Naive thymus-derived CD4-positive, alpha-beta T cell (primary cell): ENCODE data around the gene ULK3. TPM values are rescaled to one million over a fixed set of nuclear protein-coding genes. Genes with fewer than 3 reads are reported as not detected.

ENCODE experiments used
- ATAC-seq: fragments of 150-1000 bp; cut with Tn5 transposase; 2 replicates; pipeline ENCODE4 v1.10.0; 2021; ENCODE audit warnings: mild to moderate bottlenecking, moderate library complexity
- CTCF ChIA-PET: fragments of 350-600 bp; sonication (Branson Sonifier 250); formaldehyde crosslinking; loops from one replicate; lab custom pipeline; 2021; ENCODE audit warnings: antibody characterized with exemption; lab: Charles Lee
- POLR2A ChIA-PET: fragments of 350-600 bp; sonication (Branson Sonifier 250); formaldehyde crosslinking; loops from one replicate; lab custom pipeline; 2021; ENCODE audit warnings: antibody characterized with exemption, inconsistent platforms; lab: Charles Lee
- DNase-seq, 9 donors: peaks; one replicate each; pipeline versions ENCODE4 v3.0.0 to v3.0.0-alpha.2; 2020 to 2022; ENCODE audit warnings: mixed read lengths in 1 of 9
- H3K27ac ChIP-seq: one replicate; pipeline ENCODE4 v1.7.0; 2013; ENCODE audit warnings: mild to moderate bottlenecking, low read depth, low read length, moderate library complexity
- H3K27me3 ChIP-seq, 2 donors: one replicate each; pipeline ENCODE4 v1.7.0; 2013; ENCODE audit warnings: low read length in 2 of 2, mild to moderate bottlenecking in 2 of 2, moderate library complexity in 2 of 2; ENCODE audit not compliant: control insufficient read depth in 2 of 2, insufficient read depth in 2 of 2
- H3K36me3 ChIP-seq, 3 experiments: 1 replicate in 2 of 3; 2 replicates in 1 of 3; pipeline ENCODE4 v1.7.0; 2013; ENCODE audit warnings: low read length in 3 of 3, mild to moderate bottlenecking in 3 of 3, moderate library complexity in 1 of 3; ENCODE audit not compliant: insufficient read depth in 3 of 3, control insufficient read depth in 2 of 3
- H3K4me1 ChIP-seq, 2 donors: one replicate each; pipeline ENCODE4 v1.7.0; 2013; ENCODE audit warnings: low read length in 2 of 2, mild to moderate bottlenecking in 2 of 2, moderate library complexity in 1 of 2; ENCODE audit not compliant: control insufficient read depth in 2 of 2, insufficient read depth in 2 of 2
- H3K4me3 ChIP-seq: 2 replicates; pipeline ENCODE4 v1.7.0; 2013; ENCODE audit warnings: mild to moderate bottlenecking, low read length
- H3K9me3 ChIP-seq, 3 experiments: 1 replicate in 2 of 3; 2 replicates in 1 of 3; pipeline ENCODE4 v1.7.0; 2013; ENCODE audit warnings: low read length in 3 of 3; ENCODE audit not compliant: control insufficient read depth in 2 of 3
- H3K27ac Mint-ChIP-seq, 9 donors: one replicate each; pipeline ENCODE4 v1.8.0; 2020 to 2022; ENCODE audit warnings: mixed read lengths in 9 of 9, mild to moderate bottlenecking in 8 of 9, moderate library complexity in 5 of 9, inconsistent platforms in 2 of 9
- H3K27me3 Mint-ChIP-seq, 5 donors: one replicate each; pipeline ENCODE4 v1.8.0; 2021 to 2022; ENCODE audit warnings: mixed read lengths in 5 of 5, mild to moderate bottlenecking in 1 of 5
- H3K36me3 Mint-ChIP-seq, 5 donors: one replicate each; pipeline ENCODE4 v1.8.0; 2020 to 2022; ENCODE audit warnings: mixed read lengths in 5 of 5, mild to moderate bottlenecking in 3 of 5, inconsistent platforms in 1 of 5
- H3K4me1 Mint-ChIP-seq, 7 donors: one replicate each; pipeline ENCODE4 v1.8.0; 2020 to 2022; ENCODE audit warnings: mixed read lengths in 7 of 7, mild to moderate bottlenecking in 3 of 7, inconsistent platforms in 1 of 7
- H3K4me3 Mint-ChIP-seq, 10 donors: one replicate each; pipeline ENCODE4 v1.8.0; 2020 to 2022; ENCODE audit warnings: mild to moderate bottlenecking in 10 of 10, mixed read lengths in 10 of 10, moderate library complexity in 6 of 10, inconsistent platforms in 2 of 10
- H3K9me3 Mint-ChIP-seq, 11 donors: one replicate each; pipeline ENCODE4 v1.8.0; 2020 to 2022; ENCODE audit warnings: mixed read lengths in 11 of 11, mild to moderate bottlenecking in 4 of 11, inconsistent platforms in 1 of 11, moderate library complexity in 1 of 11
- intact Hi-C, 2 donors: fragments of 100-400 bp; cut with micrococcal nuclease; formaldehyde crosslinking; loops; one replicate each; pipeline ENCODE4 v1.15.1; 2023
- polyA plus RNA-seq, 2 donors: library from polyadenylated mRNA; unstranded; fragments of 300-500 nt; fragmentation: Illumina TruSeq; gene quantifications; one replicate each; pipeline ENCODE4 v1.2.3, GENCODE V29; 2021
- total RNA-seq, 6 experiments: library from RNA in 5 of 6; stranded (reverse) in 5 of 6; gene quantifications; 1 replicate in 5 of 6; 2 replicates in 1 of 6; pipeline ENCODE4 v1.2.3 and lab custom pipeline; 2021 to 2026

The ULK3 gene
- total and polyA plus RNA-seq, 7 experiments from 2014 or later, result 15.4 to 106 (median 54.8) TPM

GRCh38 chr15:74789171-74789631, 53.8 kb downstream of the ULK3 start:
- H3K27me3 ChIP-seq, result no peaks in the 10 kb centered on the region
- ATAC-seq, result no peak
- Mint-ChIP-seq H3K27me3 (no peaks in the 10 kb centered on the region), H3K36me3 (peaks cover 0 to 59% (median 7%) of the 10 kb centered on the region in 5 donors), H3K27ac (peak overlapping the region; percentile 95 to 99 (median 98)), H3K4me1 (peaks cover 54 to 92% (median 87%) of the 10 kb centered on the region in 7 donors), H3K9me3 (peaks cover 0 to 2% (median 0%) of the 10 kb centered on the region in 11 donors), H3K4me3 (peak overlapping the region; percentile 87 to 97 (median 93))
- intact Hi-C loops, result loop anchor here (5.0 to 10.0 kb wide), 10 partner anchors 83 to 856 kb away; partner anchors contain the start of genes C15orf39 (in 2 of the 2), MPI (in 2 of the 2), ARID3B (in 1 of the 2) and CLK3 (in 1 of the 2)
- no peaks in the 10 kb centered on the region for H3K36me3 ChIP-seq
- ChIA-PET CTCF (interaction anchor here (0.6 to 26.1 kb wide), 4 partner anchors 9 to 631 kb away, joined by 3 to 1110 read pairs (median 24); partner anchors contain the start of gene CSK), POLR2A (interaction anchor here (0.6 to 28.9 kb wide), 3 partner anchors 8 to 98 kb away, joined by 3 to 1077 read pairs (median 1077); partner anchors contain the start of gene CSK)
- H3K4me1 ChIP-seq, result peaks cover 83 to 90% of the 10 kb centered on the region in 2 donors
- DNase-seq, result peak in 2 of 9 donors; percentile 31 to 46
- H3K27ac ChIP-seq, result peak overlapping the region; percentile 92
- peak overlapping the region; percentile 85 for H3K4me3 ChIP-seq
- no peaks in the 10 kb centered on the region for H3K9me3 ChIP-seq

- Mint-ChIP-seq H3K9me3 (peaks cover 0 to 2% (median 0%) of the 10 kb centered on the region in 11 donors), H3K27me3 (no peaks in the 10 kb centered on the region), H3K27ac (peak overlapping the region; percentile 95 to 99 (median 98)), H3K4me3 (peak overlapping the region; percentile 87 to 97 (median 93)), H3K36me3 (peaks cover 0 to 63% (median 7%) of the 10 kb centered on the region in 5 donors), H3K4me1 (peaks cover 56 to 91% (median 86%) of the 10 kb centered on the region in 7 donors)
- intact Hi-C loops, result loop anchor here (1.0 to 10.0 kb wide), 13 partner anchors 8 to 856 kb away; partner anchors contain the start of genes C15orf39 (in 2 of the 2), MPI (in 2 of the 2), ARID3B (in 1 of the 2) and CLK3 (in 1 of the 2)
- DNase-seq (peak in 8 of 9 donors; percentile 60 to 71 (median 68)), ATAC-seq (peak; percentile 15)
- Histone ChIP-seq H3K36me3 (no peaks in the 10 kb centered on the region), H3K9me3 (no peaks in the 10 kb centered on the region), H3K4me3 (peak overlapping the region; percentile 85), H3K4me1 (peaks cover 78 to 85% of the 10 kb centered on the region in 2 donors), H3K27ac (peak overlapping the region; percentile 92), H3K27me3 (no peaks in the 10 kb centered on the region)
- ChIA-PET CTCF (interaction anchor here (0.6 to 26.1 kb wide), 6 partner anchors 10 to 171 kb away, joined by 3 to 1110 read pairs (median 6); partner anchors contain the start of genes CSK and ULK3), POLR2A (interaction anchor here (1.1 to 28.9 kb wide), 7 partner anchors 8 to 837 kb away, joined by 3 to 1077 read pairs (median 13); partner anchors contain the start of genes CLK3, CSK, SNUPN and ULK3)
Observed at GRCh38 chr15:74788683-74789151, 54.2 kb downstream of the ULK3 start.

DNA sequence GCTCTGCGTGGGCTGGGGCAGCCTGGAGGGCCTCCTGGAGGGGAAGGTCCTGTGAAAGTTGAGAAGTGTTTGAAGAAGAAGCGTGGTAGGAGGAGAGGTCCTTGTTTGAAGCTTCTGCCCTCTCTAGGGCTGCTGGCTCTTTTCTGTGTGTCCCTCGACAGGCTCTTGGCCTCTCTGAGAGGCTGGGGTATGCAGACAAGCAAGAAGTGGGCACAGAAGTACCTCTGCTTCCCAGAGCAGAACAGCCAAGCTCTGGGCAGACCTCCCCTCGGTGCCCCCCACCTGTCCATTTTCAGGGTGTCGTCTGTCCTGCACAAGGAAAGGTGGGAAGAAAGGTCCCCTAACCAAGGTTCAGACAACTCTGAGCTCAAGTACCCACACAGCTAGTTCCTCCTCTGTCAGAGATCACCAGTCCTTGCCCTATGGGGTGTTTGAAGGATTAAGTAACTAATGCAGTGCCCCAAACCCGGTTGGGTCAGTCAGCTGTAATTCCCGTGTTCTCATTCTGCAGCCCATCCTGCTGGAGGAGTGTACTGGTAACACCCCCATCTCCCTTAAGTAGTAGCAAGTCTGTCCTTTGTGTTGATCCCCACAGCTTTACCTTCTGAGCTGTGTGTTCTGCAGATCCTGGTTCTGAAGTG, 54.8 kb downstream of the ULK3 start:
- no peak for ATAC-seq
- peaks cover 59 to 86% (median 82%) of the 10 kb centered on the region in 7 donors for H3K4me1 Mint-ChIP-seq
- Histone ChIP-seq H3K4me3 (peak overlapping the region; percentile 85), H3K36me3 (peaks cover 0 to under 1% (median 0%) of the 10 kb centered on the region in 3 experiments), H3K27me3 (no peaks in the 10 kb centered on the region), H3K27ac (peak overlapping the region; percentile 92), H3K4me1 (peaks cover 73 to 79% of the 10 kb centered on the region in 2 donors), H3K9me3 (no peaks in the 10 kb centered on the region)
- DNase-seq, result no peak
- H3K27ac Mint-ChIP-seq, result peak overlapping the region; percentile 95 to 99 (median 98)
- H3K4me3 Mint-ChIP-seq, result peak overlapping the region; percentile 87 to 97 (median 93)
- ChIA-PET CTCF (interaction anchor here (0.6 to 26.1 kb wide), 9 partner anchors 8 to 837 kb away, joined by 3 to 1110 read pairs (median 4); partner anchors contain the start of genes CSK, SNUPN and ULK3), POLR2A (interaction anchor here (1.0 to 28.9 kb wide), 8 partner anchors 8 to 837 kb away, joined by 3 to 1077 read pairs (median 9); partner anchors contain the start of genes CLK3, CSK, SNUPN and ULK3)
- no peaks in the 10 kb centered on the region for H3K27me3 Mint-ChIP-seq
- peaks cover 0 to 2% (median 0%) of the 10 kb centered on the region in 11 donors for H3K9me3 Mint-ChIP-seq
- H3K36me3 Mint-ChIP-seq, result peaks cover 0 to 69% (median 7%) of the 10 kb centered on the region in 5 donors
- intact Hi-C loops, result loop anchor here (1.0 to 10.0 kb wide), 13 partner anchors 8 to 857 kb away; partner anchors contain the start of genes C15orf39 (in 2 of the 2), MPI (in 2 of the 2), ARID3B (in 1 of the 2) and CLK3 (in 1 of the 2)

- H3K4me1 ChIP-seq, result peaks cover 66 to 72% of the 10 kb centered on the region in 2 donors
- ChIA-PET POLR2A (interaction anchor here (0.5 to 28.9 kb wide), 10 partner anchors 8 to 838 kb away, joined by 3 to 1077 read pairs (median 4); partner anchors contain the start of genes CLK3, CSK, FAM219B and SNUPN), CTCF (interaction anchor here (0.7 to 26.1 kb wide), 11 partner anchors 9 to 838 kb away, joined by 3 to 1110 read pairs (median 3); partner anchors contain the start of genes CSK, SNUPN and ULK3)
- H3K36me3 Mint-ChIP-seq, result peaks cover 0 to 75% (median 7%) of the 10 kb centered on the region in 5 donors
- peak overlapping the region; percentile 87 to 97 (median 93) for H3K4me3 Mint-ChIP-seq
- H3K27ac ChIP-seq, result peak overlapping the region; percentile 92
- H3K4me3 ChIP-seq, result peak overlapping the region; percentile 85
- intact Hi-C loops, result loop anchor here (1.0 to 10.0 kb wide), 16 partner anchors 7 to 857 kb away; partner anchors contain the start of genes C15orf39 (in 2 of the 2), MPI (in 2 of the 2), ARID3B (in 1 of the 2) and CLK3 (in 1 of the 2)
- peak overlapping the region; percentile 95 to 99 (median 98) for H3K27ac Mint-ChIP-seq
- peaks cover 57 to 78% (median 75%) of the 10 kb centered on the region in 7 donors for H3K4me1 Mint-ChIP-seq
- DNase-seq (peak; percentile 69 to 97 (median 96)), ATAC-seq (peak; percentile 85)
- H3K27me3 Mint-ChIP-seq, result no peaks in the 10 kb centered on the region
- peaks cover 0 to 8% (median 0%) of the 10 kb centered on the region in 3 experiments for H3K36me3 ChIP-seq
- H3K9me3 ChIP-seq, result no peaks in the 10 kb centered on the region
- no peaks in the 10 kb centered on the region for H3K27me3 ChIP-seq
- peaks cover 0 to 2% (median 0%) of the 10 kb centered on the region in 11 donors for H3K9me3 Mint-ChIP-seq
Observed at GRCh38 chr15:74787251-74788041, 55.5 kb downstream of the ULK3 start.

GRCh38 chr15:74786551-74787165, 56.3 kb downstream of the ULK3 start:
- Histone ChIP-seq H3K4me3 (peak overlapping the region; percentile 85), H3K4me1 (peaks cover 58 to 64% of the 10 kb centered on the region in 2 donors), H3K36me3 (peaks cover 0 to 9% (median 0%) of the 10 kb centered on the region in 3 experiments), H3K9me3 (no peaks in the 10 kb centered on the region), H3K27ac (peak overlapping the region; percentile 92), H3K27me3 (no peaks in the 10 kb centered on the region)
- ChIA-PET CTCF (interaction anchor here (0.7 to 26.1 kb wide), 11 partner anchors 9 to 418 kb away, joined by 3 to 1110 read pairs (median 4); partner anchors contain the start of genes CSK and ULK3), POLR2A (interaction anchor here (0.8 to 28.9 kb wide), 5 partner anchors 7 to 172 kb away, joined by 3 to 1077 read pairs (median 19); partner anchors contain the start of genes CLK3, CSK, FAM219B and ULK3)
- Mint-ChIP-seq H3K36me3 (peaks cover 0 to 69% (median 4%) of the 10 kb centered on the region in 5 donors), H3K27me3 (no peaks in the 10 kb centered on the region), H3K4me3 (peak overlapping the region; percentile 87 to 97 (median 93)), H3K9me3 (peaks cover 0 to 2% (median 0%) of the 10 kb centered on the region in 11 donors), H3K4me1 (peaks cover 49 to 71% (median 67%) of the 10 kb centered on the region in 7 donors), H3K27ac (peak overlapping the region; percentile 95 to 99 (median 98))
- ATAC-seq, result no peak
- no peak for DNase-seq
- intact Hi-C loops, result loop anchor here (1.0 to 10.0 kb wide), 13 partner anchors 9 to 858 kb away; partner anchors contain the start of genes C15orf39 (in 2 of the 2), MPI (in 2 of the 2), ARID3B (in 1 of the 2) and CLK3 (in 1 of the 2)
